Measurements from ENCODE around the gene RAD17.

The RAD17 gene

GRCh38 chr5:69462170-69462569 is 92.6 kb downstream of the RAD17 start:
- DNase-seq, result no peak
